ENCODE results near the gene GRWD1. TPM values are rescaled to one million over a fixed set of nuclear protein-coding genes. Genes with fewer than 3 reads are reported as not detected.

The GRWD1 gene
- total RNA-seq, 2 experiments from 2014 or later: 31.3 to 36.0 TPM

- H3K9me3 Mint-ChIP-seq: no peaks in the 10 kb centered on the region
- POLR2A ChIA-PET: no interaction called here
- H3K4me3 Mint-ChIP-seq: peak overlapping the region; percentile 44
- ATAC-seq (ENCODE audit: low read depth): no peak
- H3K27me3 Mint-ChIP-seq: peaks cover 26% of the 10 kb centered on the region
- no peak for DNase-seq
- H3K27ac Mint-ChIP-seq: no peak overlapping the region
- peaks cover 2% of the 10 kb centered on the region for H3K36me3 Mint-ChIP-seq
- peaks cover 17% of the 10 kb centered on the region for H3K4me1 Mint-ChIP-seq
Measured at GRCh38 chr19:48442116-48443035, 3.4 kb upstream of the GRWD1 start.

GRCh38 chr19:48443256-48443655, 2.5 kb upstream of the GRWD1 start:
- H3K9me3 Mint-ChIP-seq: no peaks in the 10 kb centered on the region
- H3K36me3 Mint-ChIP-seq: peaks cover 10% of the 10 kb centered on the region
- DNase-seq (peak; percentile 51), ATAC-seq (ENCODE audit: low read depth) (no peak)
- no peak overlapping the region for H3K27ac Mint-ChIP-seq
- H3K4me1 Mint-ChIP-seq: peaks cover 17% of the 10 kb centered on the region
- no peak overlapping the region for H3K4me3 Mint-ChIP-seq
- POLR2A ChIA-PET: no interaction called here
- peaks cover 24% of the 10 kb centered on the region for H3K27me3 Mint-ChIP-seq

- Mint-ChIP-seq H3K36me3 (peaks cover 11% of the 10 kb centered on the region), H3K27ac (no peak overlapping the region), H3K4me3 (no peak overlapping the region), H3K9me3 (no peaks in the 10 kb centered on the region), H3K27me3 (peaks cover 24% of the 10 kb centered on the region), H3K4me1 (peaks cover 18% of the 10 kb centered on the region)
- ATAC-seq (ENCODE audit: low read depth) (no peak), DNase-seq (no peak)
- POLR2A ChIA-PET: interaction anchor here (0.6 kb wide), 1 partner anchor 133 kb away, joined by 4 read pairs; no protein-coding TSS in a partner anchor
Measured at GRCh38 chr19:48443731-48444128, 2.1 kb upstream of the GRWD1 start.

- POLR2A ChIA-PET: interaction anchor here (0.6 to 1.1 kb wide), 3 partner anchors 37 to 132 kb away, joined by 3 to 4 read pairs (median 3); no protein-coding TSS in a partner anchor
Measured at GRCh38 chr19:48444129-48444935, 1.5 kb upstream of the GRWD1 start.

GRCh38 chr19:48444936-48445200, 915 bp upstream of the GRWD1 start:
- POLR2A ChIA-PET: interaction anchor here (1.1 kb wide), 2 partner anchors 36 to 42 kb away, joined by 3 read pairs; no protein-coding TSS in a partner anchor
- peaks cover 14% of the 10 kb centered on the region for H3K36me3 Mint-ChIP-seq
- H3K4me3 Mint-ChIP-seq: peak overlapping the region; percentile 83
- H3K9me3 Mint-ChIP-seq: no peaks in the 10 kb centered on the region
- DNase-seq (no peak), ATAC-seq (ENCODE audit: low read depth) (no peak)
- H3K27me3 Mint-ChIP-seq: peaks cover 22% of the 10 kb centered on the region
- H3K27ac Mint-ChIP-seq: peak overlapping the region; percentile 92
- peaks cover 18% of the 10 kb centered on the region for H3K4me1 Mint-ChIP-seq

More at GRCh38 chr19:48444129-48444935, 1.5 kb upstream of the GRWD1 start:
- Mint-ChIP-seq H3K9me3 (no peaks in the 10 kb centered on the region), H3K27me3 (peaks cover 24% of the 10 kb centered on the region), H3K27ac (peak overlapping the region; percentile 11), H3K4me1 (peaks cover 18% of the 10 kb centered on the region), H3K36me3 (peaks cover 12% of the 10 kb centered on the region), H3K4me3 (peak overlapping the region; percentile 83)
- ATAC-seq (ENCODE audit: low read depth) (no peak), DNase-seq (no peak)

GRCh38 chr19:48445256-48445605, 552 bp upstream of the GRWD1 start:
- Mint-ChIP-seq H3K4me3 (peak overlapping the region; percentile 83), H3K27me3 (peaks cover 22% of the 10 kb centered on the region), H3K9me3 (no peaks in the 10 kb centered on the region), H3K27ac (peak overlapping the region; percentile 92), H3K36me3 (peaks cover 14% of the 10 kb centered on the region), H3K4me1 (peaks cover 18% of the 10 kb centered on the region)
- peak; percentile 30 for ATAC-seq (ENCODE audit: low read depth)
- no peak for DNase-seq
- POLR2A ChIA-PET: interaction anchor here (1.1 kb wide), 2 partner anchors 36 to 42 kb away, joined by 3 read pairs; no protein-coding TSS in a partner anchor

- Mint-ChIP-seq H3K27me3 (peaks cover 14% of the 10 kb centered on the region), H3K4me1 (peaks cover 18% of the 10 kb centered on the region), H3K4me3 (peak overlapping the region; percentile 83), H3K27ac (peak overlapping the region; percentile 92), H3K9me3 (no peaks in the 10 kb centered on the region), H3K36me3 (peaks cover 14% of the 10 kb centered on the region)
- no peak for DNase-seq
- ATAC-seq (ENCODE audit: low read depth): no peak
- POLR2A ChIA-PET: interaction anchor here (0.6 to 1.6 kb wide), 4 partner anchors 20 to 698 kb away, joined by 3 to 5 read pairs (median 4); partner anchors contain the start of genes SYNGR4 and TMEM143
Measured at GRCh38 chr19:48446579-48446978, 796 bp downstream of the GRWD1 start.

- DNase-seq (no peak), ATAC-seq (ENCODE audit: low read depth) (no peak)
- Mint-ChIP-seq H3K36me3 (peaks cover 14% of the 10 kb centered on the region), H3K27me3 (peaks cover 7% of the 10 kb centered on the region), H3K4me3 (no peak overlapping the region), H3K27ac (no peak overlapping the region), H3K9me3 (no peaks in the 10 kb centered on the region), H3K4me1 (peaks cover 18% of the 10 kb centered on the region)
- POLR2A ChIA-PET: interaction anchor here (0.6 to 0.9 kb wide), 2 partner anchors 57 to 85 kb away, joined by 3 to 5 read pairs; partner anchors contain the start of genes KDELR1, SYNGR4 and TMEM143
Measured at GRCh38 chr19:48448563-48448962, 2.8 kb downstream of the GRWD1 start.

GRCh38 chr19:48450441-48450840, 4.7 kb downstream of the GRWD1 start:
- ATAC-seq (ENCODE audit: low read depth) (no peak), DNase-seq (no peak)
- Mint-ChIP-seq H3K4me3 (no peak overlapping the region), H3K9me3 (no peaks in the 10 kb centered on the region), H3K27me3 (no peaks in the 10 kb centered on the region), H3K4me1 (peaks cover 10% of the 10 kb centered on the region), H3K36me3 (peaks cover 16% of the 10 kb centered on the region), H3K27ac (no peak overlapping the region)
- POLR2A ChIA-PET: no interaction called here

- no peak overlapping the region for H3K27ac Mint-ChIP-seq
- no peaks in the 10 kb centered on the region for H3K27me3 Mint-ChIP-seq
- peaks cover 16% of the 10 kb centered on the region for H3K36me3 Mint-ChIP-seq
- H3K4me3 Mint-ChIP-seq: no peak overlapping the region
- DNase-seq (no peak), ATAC-seq (ENCODE audit: low read depth) (no peak)
- H3K4me1 Mint-ChIP-seq: peaks cover 9% of the 10 kb centered on the region
- no peaks in the 10 kb centered on the region for H3K9me3 Mint-ChIP-seq
- POLR2A ChIA-PET: no interaction called here
Measured at GRCh38 chr19:48450863-48451262, 5.1 kb downstream of the GRWD1 start.

- no peak for DNase-seq
- peaks cover 16% of the 10 kb centered on the region for H3K36me3 Mint-ChIP-seq
- no peak for ATAC-seq (ENCODE audit: low read depth)
- H3K4me1 Mint-ChIP-seq: peaks cover 6% of the 10 kb centered on the region
- H3K27me3 Mint-ChIP-seq: no peaks in the 10 kb centered on the region
- no peak overlapping the region for H3K27ac Mint-ChIP-seq
- no peaks in the 10 kb centered on the region for H3K9me3 Mint-ChIP-seq
- H3K4me3 Mint-ChIP-seq: no peak overlapping the region
- POLR2A ChIA-PET: no interaction called here
Measured at GRCh38 chr19:48451624-48452023, 5.8 kb downstream of the GRWD1 start.

GRCh38 chr19:48452289-48453190, 6.8 kb downstream of the GRWD1 start:
- no peaks in the 10 kb centered on the region for H3K9me3 Mint-ChIP-seq
- no peak overlapping the region for H3K4me3 Mint-ChIP-seq
- ATAC-seq (ENCODE audit: low read depth) (no peak), DNase-seq (no peak)
- peaks cover 13% of the 10 kb centered on the region for H3K36me3 Mint-ChIP-seq
- H3K27me3 Mint-ChIP-seq: no peaks in the 10 kb centered on the region
- H3K27ac Mint-ChIP-seq: no peak overlapping the region
- POLR2A ChIA-PET: no interaction called here
- peaks cover 6% of the 10 kb centered on the region for H3K4me1 Mint-ChIP-seq

Measured in activated naive CD8-positive, alpha-beta T cell treated with anti-CD3 and anti-CD28 coated beads, Interleukin-2, amount 10 ng/mL, durations not matched to agents 7 days and 5 days (primary cell).